Measurements from ENCODE around the gene CYP2C9.
"Not testable (repeated sequence)": the region's sequence is repeated elsewhere in the genome, so short reads cannot be mapped to it uniquely, and the experiment has no call there.

CYP2C9 gene

GRCh38 chr10:94938383-94938782, at the start of gene CYP2C9:
TSS of gene CYP2C9 (plus strand) at chr10:94938658. CDS start at chr10:94938683, 25 bp downstream.
- DNase-seq (ENCODE audit: low read depth) = no peak

GRCh38 chr10:94889123-94889522, 49.3 kb upstream of the CYP2C9 start:
- DNase-seq (ENCODE audit: low read depth) = no peak

- DNase-seq (ENCODE audit: low read depth) = no peak
These were observed 48.0 kb upstream of the CYP2C9 start for GRCh38 chr10:94890264-94891022.

- DNase-seq (ENCODE audit: low read depth) = not testable (repeated sequence)
These were observed 40.0 kb upstream of the CYP2C9 start for GRCh38 chr10:94898414-94898813.

GRCh38 chr10:94902080-94902479, 36.4 kb upstream of the CYP2C9 start:
- no peak for DNase-seq (ENCODE audit: low read depth)

GRCh38 chr10:94902570-94902969, 35.9 kb upstream of the CYP2C9 start:
- DNase-seq (ENCODE audit: low read depth) = no peak

GRCh38 chr10:94904506-94905148, 33.8 kb upstream of the CYP2C9 start:
- not testable (repeated sequence) for DNase-seq (ENCODE audit: low read depth)

GRCh38 chr10:94916423-94916822, 22.0 kb upstream of the CYP2C9 start:
- DNase-seq (ENCODE audit: low read depth) = no peak

GRCh38 chr10:94936721-94937120, 1.7 kb upstream of the CYP2C9 start:
- no peak for DNase-seq (ENCODE audit: low read depth)

- not testable (repeated sequence) for DNase-seq (ENCODE audit: low read depth)
These were observed 5.1 kb downstream of the CYP2C9 start for GRCh38 chr10:94943432-94944103.

- not testable (repeated sequence) for DNase-seq (ENCODE audit: low read depth)
These were observed 7.7 kb downstream of the CYP2C9 start for GRCh38 chr10:94946181-94946580.

- DNase-seq (ENCODE audit: low read depth) = no peak
These were observed 25.4 kb downstream of the CYP2C9 start for GRCh38 chr10:94963901-94964300.

GRCh38 chr10:94983555-94983954, 45.1 kb downstream of the CYP2C9 start:
- no peak for DNase-seq (ENCODE audit: low read depth)

- no peak for DNase-seq (ENCODE audit: low read depth)
These were observed 50.7 kb downstream of the CYP2C9 start for GRCh38 chr10:94989192-94989591.

- DNase-seq (ENCODE audit: low read depth) = no peak
These were observed 52.9 kb downstream of the CYP2C9 start for GRCh38 chr10:94991243-94991888.

- no peak for DNase-seq (ENCODE audit: low read depth)
These were observed 54.4 kb downstream of the CYP2C9 start for GRCh38 chr10:94992811-94993210.

- no peak for DNase-seq (ENCODE audit: low read depth)
These were observed 59.3 kb downstream of the CYP2C9 start for GRCh38 chr10:94997741-94998174.

- DNase-seq (ENCODE audit: low read depth) = no peak
These were observed 88.0 kb downstream of the CYP2C9 start for GRCh38 chr10:95026461-95026860.

- no peak for DNase-seq (ENCODE audit: low read depth)
These were observed 93.2 kb downstream of the CYP2C9 start for GRCh38 chr10:95031656-95032055.

GRCh38 chr10:95034401-95034800, 95.9 kb downstream of the CYP2C9 start:
- DNase-seq (ENCODE audit: low read depth) = no peak

- no peak for DNase-seq (ENCODE audit: low read depth)
These were observed 97.2 kb downstream of the CYP2C9 start for GRCh38 chr10:95035332-95036295.
